Stimulated activated CD8-positive, alpha-beta memory T cell treated with anti-CD3 and anti-CD28 coated beads, Interleukin-12 subunit alpha, Interleukin-12 subunit beta, amount 100 ng/mL, for 1 hour (primary cell): ENCODE measurements around the gene ABCD2.
"Not testable (repeated sequence)": the region's sequence is repeated elsewhere in the genome, so short reads cannot be mapped to it uniquely, and the experiment has no call there.

Source experiments
- DNase-seq: peaks from one replicate; pipeline ENCODE4 v3.0.0-alpha.2; 2020; ENCODE audit warnings: low read depth

Gene ABCD2

GRCh38 chr12:39619660-39620433 lies at the start of gene ABCD2:
Gene ABCD2 (minus strand): TSS chr12:39619803. CDS start chr12:39619615, 188 bp downstream.
- peak; percentile 62 for DNase-seq

- no peak for DNase-seq
These were observed 40.5 kb upstream of the ABCD2 start for GRCh38 chr12:39660101-39660500.

GRCh38 chr12:39647383-39647782 lies 27.8 kb upstream of the ABCD2 start:
- DNase-seq = no peak

GRCh38 chr12:39646963-39647362 lies 27.4 kb upstream of the ABCD2 start:
- no peak for DNase-seq

GRCh38 chr12:39643052-39643451 lies 23.4 kb upstream of the ABCD2 start:
- no peak for DNase-seq

DNA sequence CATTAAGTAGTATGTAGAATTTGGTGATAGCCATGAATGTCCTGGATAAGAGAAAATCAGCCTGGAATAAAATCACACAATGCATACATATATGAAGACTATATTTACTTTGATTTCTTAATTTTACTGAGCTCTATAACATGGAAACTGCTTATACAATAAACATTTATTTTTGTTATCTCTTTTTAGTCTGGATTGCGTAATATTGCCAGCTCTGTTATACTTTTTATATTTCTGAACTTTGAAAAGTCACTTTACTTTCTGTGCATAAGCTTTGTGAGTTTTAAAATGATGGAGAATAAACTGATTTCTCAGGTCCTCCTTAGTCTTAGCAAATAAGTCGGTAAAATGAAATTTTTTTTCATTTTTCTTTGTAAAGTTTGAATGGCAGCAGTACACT lies 19.2 kb upstream of the ABCD2 start:
- DNase-seq = no peak

GRCh38 chr12:39638178-39638577 lies 18.6 kb upstream of the ABCD2 start:
- no peak for DNase-seq

DNA sequence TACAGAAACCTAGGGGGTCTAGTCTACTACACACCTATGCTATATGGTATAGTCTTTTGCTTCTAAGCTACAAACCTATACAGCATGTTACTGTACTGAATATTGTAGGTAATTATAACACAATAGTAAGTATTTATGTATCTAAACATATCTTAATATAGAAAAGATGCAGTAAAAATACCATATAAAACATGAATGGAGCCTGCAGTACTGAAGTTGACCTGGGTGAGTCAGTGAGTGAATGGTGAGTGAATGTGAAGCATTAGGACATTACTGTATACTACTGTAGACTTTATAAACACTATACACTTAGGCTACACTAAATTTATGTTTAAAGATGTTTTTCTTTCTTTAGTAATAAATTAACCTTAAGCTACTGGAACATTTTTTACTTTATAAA lies 13.1 kb upstream of the ABCD2 start:
- no peak for DNase-seq

GRCh38 chr12:39628836-39629235 lies 9.2 kb upstream of the ABCD2 start:
- DNase-seq = no peak

DNA sequence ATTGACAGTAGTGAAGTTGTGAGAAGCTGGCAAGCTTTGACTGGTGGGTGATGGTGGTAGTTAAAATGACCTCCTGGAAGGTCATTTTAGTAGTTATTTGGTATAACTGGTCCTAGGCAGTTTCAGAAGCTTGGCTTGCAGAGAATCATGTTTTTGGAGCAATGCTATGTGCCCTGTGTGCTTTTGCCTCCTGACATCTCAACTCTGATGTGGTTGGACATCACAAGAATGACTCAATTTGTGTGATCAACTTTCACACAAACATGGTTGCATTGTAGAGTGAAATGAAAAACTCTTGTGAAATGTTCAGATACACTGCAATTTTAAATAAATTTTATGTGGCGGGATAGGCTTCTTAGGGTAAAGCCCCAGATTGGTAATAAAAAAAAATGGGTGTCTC lies 8.3 kb upstream of the ABCD2 start:
- no peak for DNase-seq

- DNase-seq = no peak
These were observed 6.6 kb upstream of the ABCD2 start for GRCh38 chr12:39626033-39626814.

- no peak for DNase-seq
These were observed 4.3 kb upstream of the ABCD2 start for GRCh38 chr12:39623919-39624318.

GRCh38 chr12:39623160-39623559 lies 3.6 kb upstream of the ABCD2 start:
- DNase-seq = not testable (repeated sequence)

GRCh38 chr12:39622306-39622705 lies 2.7 kb upstream of the ABCD2 start:
- no peak for DNase-seq

DNA sequence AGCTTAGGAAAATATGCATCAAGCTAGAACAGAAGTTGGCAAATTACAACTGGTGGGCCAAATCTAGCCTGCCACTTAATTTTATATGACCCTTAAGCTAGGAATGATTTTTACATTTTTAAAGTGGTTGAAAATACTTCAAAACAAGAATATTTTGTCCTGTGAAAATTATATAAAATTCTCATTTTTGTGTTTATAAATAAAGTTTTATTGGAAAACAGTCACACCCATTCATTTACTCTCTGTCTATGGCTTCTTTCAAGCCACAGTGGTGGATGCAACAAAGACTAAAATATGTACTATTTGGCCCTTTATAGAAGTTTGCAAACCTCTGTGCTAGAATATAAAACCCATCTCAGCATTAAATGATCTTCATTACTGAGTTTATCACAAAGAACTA lies 2.1 kb upstream of the ABCD2 start:
- DNase-seq = no peak

DNA sequence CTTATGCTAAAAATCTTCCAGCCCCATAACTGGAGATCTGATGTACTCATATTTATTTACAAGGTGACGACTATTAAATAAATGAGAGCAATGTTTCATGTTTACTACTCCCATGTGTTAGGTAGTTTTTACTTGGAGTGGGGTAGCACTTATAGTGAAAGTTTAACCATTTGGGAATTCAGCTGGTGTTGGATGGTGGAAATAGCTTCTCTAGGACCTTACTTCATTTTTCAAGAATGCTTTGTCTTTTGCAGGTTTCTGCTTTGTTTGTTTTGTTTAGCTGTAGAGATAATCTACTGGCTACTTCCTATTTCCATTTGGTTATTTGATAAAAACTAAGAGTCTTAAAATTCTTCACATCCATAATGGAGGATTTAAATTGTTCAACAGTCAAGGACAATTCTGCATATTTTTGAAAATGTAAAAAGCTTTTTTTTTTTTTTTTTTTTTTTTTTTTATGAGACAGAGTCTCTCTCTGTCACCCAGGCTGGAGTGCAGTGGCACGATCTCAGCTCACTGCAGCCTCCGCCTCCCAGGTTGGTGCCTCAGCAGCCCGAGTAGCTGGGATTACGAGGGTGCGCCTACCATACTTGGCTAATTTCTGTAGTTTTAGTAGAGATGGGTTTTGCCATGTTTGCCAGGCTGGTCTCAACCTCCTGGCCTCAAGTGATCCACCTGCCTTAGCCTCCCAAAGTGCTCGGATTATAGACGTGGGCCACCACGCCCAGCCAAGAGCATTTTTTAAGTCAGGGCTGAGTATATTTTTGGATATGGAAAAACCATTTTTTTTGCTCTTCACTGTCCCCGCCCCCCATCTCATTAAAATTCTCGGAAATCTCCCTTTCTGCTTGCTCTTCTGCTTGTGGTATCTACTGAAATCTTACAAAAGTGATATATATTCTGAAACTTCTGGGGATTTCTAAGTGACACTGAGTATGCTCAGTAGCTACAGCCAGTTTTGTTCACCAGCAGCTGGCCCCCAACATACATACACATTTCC lies 1.4 kb upstream of the ABCD2 start:
- no peak for DNase-seq

- no peak for DNase-seq
These were observed 315 bp downstream of the ABCD2 start for GRCh38 chr12:39619316-39619659.

- no peak for DNase-seq
These were observed 902 bp downstream of the ABCD2 start for GRCh38 chr12:39618701-39619100.

DNA sequence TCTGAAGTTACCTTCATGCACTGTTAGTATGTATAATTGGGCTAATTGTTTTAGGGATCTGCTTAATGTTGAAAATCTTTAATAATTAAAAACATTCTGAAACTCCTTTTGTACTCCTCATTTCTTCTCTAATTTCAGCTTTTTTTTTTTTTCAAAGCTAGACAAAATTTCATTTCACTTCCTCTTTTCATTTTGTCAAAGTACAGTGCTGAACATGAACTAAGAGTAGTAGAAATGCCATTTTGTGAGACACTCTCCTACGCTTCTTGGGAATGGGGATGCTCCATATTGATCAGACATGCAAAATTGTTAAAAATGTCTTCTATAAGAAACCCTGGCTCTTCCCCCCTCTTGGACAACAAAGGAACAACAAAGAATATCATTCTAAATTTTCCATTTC lies 1.7 kb downstream of the ABCD2 start:
- no peak for DNase-seq

DNA sequence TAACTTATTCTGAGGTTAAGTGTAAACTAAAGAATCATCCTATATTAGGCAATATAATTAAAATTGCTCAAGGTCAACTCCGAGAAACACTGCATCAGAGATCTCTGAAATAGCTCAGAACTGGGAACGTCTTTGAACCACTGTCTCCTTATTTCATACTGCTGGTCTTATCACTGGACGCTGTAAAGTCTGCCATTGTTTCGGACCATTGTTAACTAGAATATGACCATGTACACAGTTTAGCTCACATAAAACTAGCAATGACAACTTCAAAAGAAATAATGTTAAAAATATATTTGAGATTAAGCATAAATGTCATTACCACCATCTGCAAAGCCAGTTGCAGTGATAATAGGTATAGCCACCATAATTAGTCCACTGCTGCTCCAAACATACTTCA lies 2.9 kb downstream of the ABCD2 start:
- no peak for DNase-seq

DNA sequence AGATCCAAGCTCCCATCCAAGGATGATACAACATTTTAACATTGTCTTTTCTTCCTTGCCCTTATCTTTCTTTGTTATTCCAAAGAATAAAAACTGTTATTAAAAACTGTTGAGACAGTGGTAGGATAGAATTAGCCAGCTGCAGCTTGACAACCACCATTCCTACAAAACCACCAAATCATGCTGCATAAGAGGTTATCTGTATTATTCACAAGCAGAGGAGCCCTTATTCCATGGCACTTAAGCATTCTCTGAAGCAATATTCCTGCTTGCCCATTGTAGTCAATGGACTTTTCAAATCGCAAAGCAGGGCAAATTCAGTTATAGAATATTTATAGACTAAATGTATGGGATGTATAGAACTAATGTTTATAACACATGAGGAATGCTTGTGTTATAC lies 3.4 kb downstream of the ABCD2 start:
- no peak for DNase-seq

GRCh38 chr12:39613525-39613924 lies 6.1 kb downstream of the ABCD2 start:
- DNase-seq = no peak
